ENCODE measurements around the gene GAL3ST3.

The GAL3ST3 gene

GRCh38 chr11:66051766-66052663, 3.1 kb upstream of the GAL3ST3 start, which contains the start of gene SF3B2:
SF3B2 (plus strand) TSS chr11:66052364; CDS start chr11:66052385, 21 bp downstream.
- peak within 1 kb of the TSS; percentile 71 for H4K91ac ChIP-seq (ENCODE audit: low read depth, low read length)
- H3K79me2 ChIP-seq (ENCODE audit: control insufficient read depth, insufficient read depth, low read length, poor library complexity): peaks cover 13% of the 10 kb centered on the region
- peak within 1 kb of the TSS; percentile 66 for H3K14ac ChIP-seq (ENCODE audit: low read length)
- WGBS (ENCODE audit: extremely low coverage, insufficient coverage, insufficient read length): no CpG with 5 or more reads among the region's 84 CpGs
- H3K23ac ChIP-seq (ENCODE audit: low read length): no peak within 1 kb of the TSS
- H3K36me3 ChIP-seq (ENCODE audit: control insufficient read depth in 1 of 2, insufficient read depth in 2 of 2, low read length in 2 of 2): peaks cover 17 to 18% of the 10 kb centered on the region in 2 experiments
- peak within 1 kb of the TSS; percentile 93 for H3K27ac ChIP-seq (ENCODE audit: low read depth, low read length)
- H3K4me1 ChIP-seq (ENCODE audit: control insufficient read depth in 1 of 2, insufficient read depth in 2 of 2, low read length in 2 of 2): peaks cover 8 to 10% of the 10 kb centered on the region in 2 experiments
- peak within 1 kb of the TSS; percentile 41 for H3K18ac ChIP-seq (ENCODE audit: low read length)
- peak within 1 kb of the TSS; percentile 98 for H3K9ac ChIP-seq (ENCODE audit: low read length)
- H4K12ac ChIP-seq (ENCODE audit: low read depth, low read length): peak within 1 kb of the TSS; percentile 56
- H2BK120ac ChIP-seq (ENCODE audit: insufficient read depth, low read length, poor library complexity): peak within 1 kb of the TSS; percentile 45
- H3K79me1 ChIP-seq (ENCODE audit: low read length): peaks cover 9% of the 10 kb centered on the region
- no peaks in the 10 kb centered on the region for H3K27me3 ChIP-seq (ENCODE audit: insufficient read depth, low read length)
- H2BK12ac ChIP-seq (ENCODE audit: low read length): peak within 1 kb of the TSS; percentile 14
- H2AK5ac ChIP-seq (ENCODE audit: low read length): peak within 1 kb of the TSS; percentile 28
- H3K4me3 ChIP-seq (ENCODE audit: low read depth, low read length): peak within 1 kb of the TSS; percentile 96
- H3K9me3 ChIP-seq (ENCODE audit: insufficient read depth, low read depth, low read length): no peaks in the 10 kb centered on the region
- peak within 1 kb of the TSS; percentile 92 for H4K8ac ChIP-seq (ENCODE audit: low read depth, low read length)
- peak within 1 kb of the TSS; percentile 77 for H3K4me2 ChIP-seq (ENCODE audit: low read length)
- H3K4ac ChIP-seq (ENCODE audit: low read depth, low read length): peak within 1 kb of the TSS; percentile 97
- DNase-seq: peak; percentile 99
- peak within 1 kb of the TSS; percentile 46 for H2AFZ ChIP-seq (ENCODE audit: insufficient read depth, low read length, poor library complexity)
- peak within 1 kb of the TSS; percentile 58 for H2BK5ac ChIP-seq (ENCODE audit: low read depth, low read length, poor library complexity)

GRCh38 chr11:66051371-66051765, 2.4 kb upstream of the GAL3ST3 start:
- Histone ChIP-seq H3K4me3 (ENCODE audit: low read depth, low read length) (peak overlapping the region; percentile 59), H4K12ac (ENCODE audit: low read depth, low read length) (peak overlapping the region; percentile 54), H3K14ac (ENCODE audit: low read length) (peak overlapping the region; percentile 48), H2BK12ac (ENCODE audit: low read length) (no peak overlapping the region), H3K4me2 (ENCODE audit: low read length) (peak overlapping the region; percentile 68), H3K23ac (ENCODE audit: low read length) (no peak overlapping the region), H2BK120ac (ENCODE audit: insufficient read depth, low read length, poor library complexity) (peak overlapping the region; percentile 45), H3K9me3 (ENCODE audit: insufficient read depth, low read depth, low read length) (no peaks in the 10 kb centered on the region), H3K27ac (ENCODE audit: low read depth, low read length) (peak overlapping the region; percentile 93), H4K8ac (ENCODE audit: low read depth, low read length) (peak overlapping the region; percentile 67), H2BK5ac (ENCODE audit: low read depth, low read length, poor library complexity) (peak overlapping the region; percentile 58), H2AK5ac (ENCODE audit: low read length) (no peak overlapping the region), H3K4me1 (ENCODE audit: control insufficient read depth in 1 of 2, insufficient read depth in 2 of 2, low read length in 2 of 2) (peaks cover 8 to 13% of the 10 kb centered on the region in 2 experiments), H4K91ac (ENCODE audit: low read depth, low read length) (peak overlapping the region; percentile 71), H3K9ac (ENCODE audit: low read length) (peak overlapping the region; percentile 74), H3K27me3 (ENCODE audit: insufficient read depth, low read length) (no peaks in the 10 kb centered on the region), H3K36me3 (ENCODE audit: control insufficient read depth in 1 of 2, insufficient read depth in 2 of 2, low read length in 2 of 2) (peaks cover 11 to 13% of the 10 kb centered on the region in 2 experiments), H3K79me1 (ENCODE audit: low read length) (peaks cover 9% of the 10 kb centered on the region), H3K79me2 (ENCODE audit: control insufficient read depth, insufficient read depth, low read length, poor library complexity) (peaks cover 13% of the 10 kb centered on the region), H2AFZ (ENCODE audit: insufficient read depth, low read length, poor library complexity) (peak overlapping the region; percentile 28), H3K18ac (ENCODE audit: low read length) (peak overlapping the region; percentile 23), H3K4ac (ENCODE audit: low read depth, low read length) (peak overlapping the region; percentile 35)
- DNase-seq: peak in 1 of 2 donors; percentile 17
- WGBS (ENCODE audit: extremely low coverage, insufficient coverage, insufficient read length): no CpG with 5 or more reads among the region's 12 CpGs

- no peak overlapping the region for H3K9ac ChIP-seq (ENCODE audit: low read length)
- no peak overlapping the region for H3K18ac ChIP-seq (ENCODE audit: low read length)
- H3K4me3 ChIP-seq (ENCODE audit: low read depth, low read length): no peak overlapping the region
- no peak overlapping the region for H3K27ac ChIP-seq (ENCODE audit: low read depth, low read length)
- no peak overlapping the region for H2AFZ ChIP-seq (ENCODE audit: insufficient read depth, low read length, poor library complexity)
- no peak overlapping the region for H4K12ac ChIP-seq (ENCODE audit: low read depth, low read length)
- peak overlapping the region; percentile 24 for H3K14ac ChIP-seq (ENCODE audit: low read length)
- DNase-seq: no peak
- peaks cover 13% of the 10 kb centered on the region for H3K79me2 ChIP-seq (ENCODE audit: control insufficient read depth, insufficient read depth, low read length, poor library complexity)
- no peak overlapping the region for H3K4ac ChIP-seq (ENCODE audit: low read depth, low read length)
- H4K91ac ChIP-seq (ENCODE audit: low read depth, low read length): peak overlapping the region; percentile 71
- no peak overlapping the region for H3K23ac ChIP-seq (ENCODE audit: low read length)
- peak overlapping the region; percentile 68 for H3K4me2 ChIP-seq (ENCODE audit: low read length)
- H2BK12ac ChIP-seq (ENCODE audit: low read length): no peak overlapping the region
- H3K27me3 ChIP-seq (ENCODE audit: insufficient read depth, low read length): no peaks in the 10 kb centered on the region
- H2AK5ac ChIP-seq (ENCODE audit: low read length): no peak overlapping the region
- peak overlapping the region; percentile 25 for H4K8ac ChIP-seq (ENCODE audit: low read depth, low read length)
- H3K36me3 ChIP-seq (ENCODE audit: control insufficient read depth in 1 of 2, insufficient read depth in 2 of 2, low read length in 2 of 2): peaks cover 10 to 11% of the 10 kb centered on the region in 2 experiments
- peaks cover 9% of the 10 kb centered on the region for H3K79me1 ChIP-seq (ENCODE audit: low read length)
- no peak overlapping the region for H2BK120ac ChIP-seq (ENCODE audit: insufficient read depth, low read length, poor library complexity)
- no CpG with 5 or more reads among the region's 5 CpGs for WGBS (ENCODE audit: extremely low coverage, insufficient coverage, insufficient read length)
- no peaks in the 10 kb centered on the region for H3K9me3 ChIP-seq (ENCODE audit: insufficient read depth, low read depth, low read length)
- H2BK5ac ChIP-seq (ENCODE audit: low read depth, low read length, poor library complexity): no peak overlapping the region
- peaks cover 8 to 14% of the 10 kb centered on the region in 2 experiments for H3K4me1 ChIP-seq (ENCODE audit: control insufficient read depth in 1 of 2, insufficient read depth in 2 of 2, low read length in 2 of 2)
Measured at GRCh38 chr11:66050581-66051231, 1.7 kb upstream of the GAL3ST3 start.

- peaks cover 3 to 9% of the 10 kb centered on the region in 2 experiments for H3K4me1 ChIP-seq (ENCODE audit: control insufficient read depth in 1 of 2, insufficient read depth in 2 of 2, low read length in 2 of 2)
- H2AK5ac ChIP-seq (ENCODE audit: low read length): no peak overlapping the region
- no CpG with 5 or more reads among the region's 11 CpGs for WGBS (ENCODE audit: extremely low coverage, insufficient coverage, insufficient read length)
Measured at GRCh38 chr11:66047541-66048365, 1.2 kb downstream of the GAL3ST3 start.

More at GRCh38 chr11:66047541-66048365, 1.2 kb downstream of the GAL3ST3 start:
- Histone ChIP-seq H3K4ac (ENCODE audit: low read depth, low read length) (no peak overlapping the region), H3K4me3 (ENCODE audit: low read depth, low read length) (no peak overlapping the region), H3K79me1 (ENCODE audit: low read length) (peaks cover 9% of the 10 kb centered on the region), H3K36me3 (ENCODE audit: control insufficient read depth in 1 of 2, insufficient read depth in 2 of 2, low read length in 2 of 2) (no peaks in the 10 kb centered on the region), H3K79me2 (ENCODE audit: control insufficient read depth, insufficient read depth, low read length, poor library complexity) (peaks cover 7% of the 10 kb centered on the region), H4K12ac (ENCODE audit: low read depth, low read length) (no peak overlapping the region), H3K23ac (ENCODE audit: low read length) (no peak overlapping the region), H4K91ac (ENCODE audit: low read depth, low read length) (no peak overlapping the region), H2BK5ac (ENCODE audit: low read depth, low read length, poor library complexity) (no peak overlapping the region), H3K27ac (ENCODE audit: low read depth, low read length) (no peak overlapping the region), H2AFZ (ENCODE audit: insufficient read depth, low read length, poor library complexity) (no peak overlapping the region), H3K4me2 (ENCODE audit: low read length) (no peak overlapping the region), H3K9me3 (ENCODE audit: insufficient read depth, low read depth, low read length) (no peaks in the 10 kb centered on the region), H2BK120ac (ENCODE audit: insufficient read depth, low read length, poor library complexity) (no peak overlapping the region), H3K18ac (ENCODE audit: low read length) (no peak overlapping the region), H2BK12ac (ENCODE audit: low read length) (no peak overlapping the region), H4K8ac (ENCODE audit: low read depth, low read length) (no peak overlapping the region), H3K9ac (ENCODE audit: low read length) (no peak overlapping the region), H3K27me3 (ENCODE audit: insufficient read depth, low read length) (no peaks in the 10 kb centered on the region), H3K14ac (ENCODE audit: low read length) (no peak overlapping the region)
- DNase-seq: no peak

All from trophoblast cell (in vitro differentiated cells and primary cell).